HL-60/S4 treated with retinoic acid at 250 ng/mL for 4 days and 3 days (cell line): ENCODE data around the gene OPRM1.
"Not testable (repeated sequence)": the region's sequence is repeated elsewhere in the genome, so short reads cannot be mapped to it uniquely, and the experiment has no call there.

Experiments used
- in situ Hi-C: fragments of 300-500 bp; cut with MboI; formaldehyde crosslinking; loops from 2 replicates; pipeline ENCODE4 v1.7.0; 2022; ENCODE audit warnings: low sequenced_read_pairs

The OPRM1 gene

GRCh38 chr6:154201688-154202087, 162.6 kb downstream of the OPRM1 start:
- in situ Hi-C loops: not testable (repeated sequence)

DNA sequence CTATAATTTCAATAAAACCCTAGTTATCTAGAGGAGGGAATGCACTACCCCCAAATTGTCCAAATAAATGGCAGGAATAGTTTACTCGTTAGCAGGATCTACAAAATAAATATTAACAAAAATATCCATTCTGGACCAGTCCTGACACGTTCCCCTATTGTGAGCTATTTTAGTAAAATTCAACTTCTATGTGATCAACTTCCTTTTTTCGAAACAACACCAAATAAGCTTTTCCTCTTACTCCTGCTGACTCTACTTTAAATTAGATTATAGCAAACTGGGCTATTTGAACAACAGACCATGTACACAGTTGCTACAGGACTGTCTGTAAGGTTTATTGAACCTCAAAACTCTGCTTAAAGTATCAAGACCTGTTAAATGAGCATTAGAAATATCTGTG, 163.3 kb downstream of the OPRM1 start:
- in situ Hi-C loops: no loop called here

DNA sequence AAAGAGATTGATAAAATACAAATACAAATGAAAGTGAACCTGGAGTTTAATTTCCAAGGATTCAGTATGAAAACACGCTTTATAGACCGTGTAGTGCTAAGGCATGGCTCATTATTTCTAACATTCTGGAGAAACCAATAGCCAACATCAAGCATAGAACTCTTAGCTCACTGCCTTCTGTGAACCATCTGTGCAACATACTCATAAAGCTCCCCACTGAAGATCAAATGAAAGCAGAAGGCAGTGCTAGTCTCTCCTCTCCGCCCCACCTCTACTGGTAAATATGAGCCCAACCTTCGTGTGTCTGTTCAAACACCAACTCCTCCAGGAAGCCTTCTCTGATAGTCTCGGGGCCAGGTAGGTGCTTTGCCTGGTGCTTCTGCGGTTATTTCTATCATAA, 163.9 kb downstream of the OPRM1 start:
- in situ Hi-C loops: no loop called here

DNA sequence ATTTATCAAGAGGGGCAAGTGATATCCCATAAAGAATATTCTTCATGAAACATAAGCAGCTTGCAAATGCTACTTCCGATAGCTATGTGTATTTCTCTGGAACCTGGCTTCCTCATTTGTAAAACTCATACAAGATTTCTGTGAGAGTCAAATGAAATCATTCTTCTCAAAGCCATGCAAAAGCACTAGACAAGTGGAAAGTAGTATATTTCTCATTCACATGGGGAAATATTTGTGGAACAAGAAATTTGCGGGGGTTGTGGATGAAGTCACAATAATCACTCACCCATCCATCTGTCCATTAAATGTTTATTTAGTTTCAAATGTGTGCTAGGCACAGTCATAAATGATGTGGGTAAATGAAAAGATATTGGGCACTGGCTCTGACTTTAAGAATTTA, 167.1 kb downstream of the OPRM1 start:
- in situ Hi-C loops: no loop called here

DNA sequence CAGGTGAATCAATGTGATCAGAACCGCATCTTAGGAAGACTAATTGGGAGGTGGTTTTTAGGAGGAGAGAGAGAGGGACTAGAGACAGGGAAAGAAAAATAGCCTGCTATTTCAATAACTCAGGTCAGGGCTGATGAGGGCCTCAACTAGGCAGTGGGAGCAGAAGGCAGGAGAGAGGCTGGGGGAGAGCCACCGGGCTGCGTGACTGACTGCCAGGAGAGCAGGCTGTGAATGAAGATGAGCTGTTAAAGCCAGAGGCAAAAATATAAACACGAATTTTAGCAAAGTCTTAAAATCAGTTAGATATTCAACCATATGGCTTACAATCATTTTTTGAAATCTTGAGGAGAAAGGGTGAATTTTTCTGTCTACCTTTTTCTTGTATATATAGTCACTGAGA, 168.0 kb downstream of the OPRM1 start:
- in situ Hi-C loops: no loop called here

- in situ Hi-C loops: no loop called here
These were observed 170.5 kb downstream of the OPRM1 start for GRCh38 chr6:154209555-154209954.

DNA sequence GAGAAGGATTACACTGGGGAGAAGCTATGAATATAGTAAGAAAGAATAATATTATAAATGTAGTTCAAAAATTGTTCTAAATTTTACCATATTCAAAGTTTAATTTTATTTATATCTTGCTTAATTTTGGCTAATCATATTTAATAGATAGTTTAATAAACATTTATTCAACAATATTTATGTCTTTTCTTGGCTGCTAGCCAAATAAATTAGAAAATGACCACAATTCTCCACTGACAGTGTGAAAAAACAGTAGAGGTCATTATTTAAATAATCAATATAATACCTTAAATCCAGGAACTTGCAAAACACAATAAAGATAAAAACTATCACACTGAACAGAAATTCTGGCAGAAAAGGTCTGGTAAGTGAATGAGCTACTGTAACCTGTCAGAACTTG, 171.6 kb downstream of the OPRM1 start:
- in situ Hi-C loops: no loop called here

DNA sequence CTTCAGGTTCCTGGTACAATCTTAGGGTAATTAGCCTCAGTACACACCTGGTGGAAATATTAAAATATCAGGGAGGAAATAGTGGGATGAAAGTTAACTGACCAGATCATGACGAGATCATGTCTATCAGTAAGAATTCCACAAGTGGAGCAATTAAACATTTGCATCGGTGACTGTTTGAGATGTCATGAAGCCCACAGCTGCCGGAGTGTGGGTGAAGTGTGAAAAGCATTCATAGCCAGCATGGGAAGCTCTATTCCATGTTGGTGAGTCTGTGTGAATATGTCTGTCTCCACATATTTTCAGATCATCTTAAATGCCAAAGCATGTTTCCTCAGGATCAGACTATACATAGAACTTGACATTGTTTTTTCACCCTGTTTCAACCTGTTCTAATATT, 174.7 kb downstream of the OPRM1 start:
- in situ Hi-C loops: no loop called here

GRCh38 chr6:154218301-154218700, 179.3 kb downstream of the OPRM1 start:
- in situ Hi-C loops: no loop called here

- in situ Hi-C loops: no loop called here
These were observed 179.7 kb downstream of the OPRM1 start for GRCh38 chr6:154218787-154219186.

DNA sequence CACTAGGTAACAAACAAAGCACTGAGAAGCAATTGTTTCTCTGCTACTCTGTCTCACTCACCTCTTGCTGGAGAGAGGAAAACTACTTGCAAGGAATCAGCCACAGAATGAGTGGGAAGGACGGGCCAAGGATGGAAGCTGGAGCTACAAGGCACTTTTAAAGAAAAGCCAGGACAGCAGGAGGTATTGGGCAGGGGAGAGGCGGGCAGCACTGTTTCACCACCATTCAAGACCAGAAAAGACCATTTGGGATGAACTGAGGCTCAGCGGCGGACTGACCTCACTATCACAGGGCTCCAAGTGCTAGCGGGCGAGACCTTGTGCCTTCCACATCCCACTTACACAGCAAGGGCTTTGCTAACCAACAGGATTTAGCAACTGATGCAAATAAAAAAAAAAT, 180.2 kb downstream of the OPRM1 start:
- in situ Hi-C loops: no loop called here

DNA sequence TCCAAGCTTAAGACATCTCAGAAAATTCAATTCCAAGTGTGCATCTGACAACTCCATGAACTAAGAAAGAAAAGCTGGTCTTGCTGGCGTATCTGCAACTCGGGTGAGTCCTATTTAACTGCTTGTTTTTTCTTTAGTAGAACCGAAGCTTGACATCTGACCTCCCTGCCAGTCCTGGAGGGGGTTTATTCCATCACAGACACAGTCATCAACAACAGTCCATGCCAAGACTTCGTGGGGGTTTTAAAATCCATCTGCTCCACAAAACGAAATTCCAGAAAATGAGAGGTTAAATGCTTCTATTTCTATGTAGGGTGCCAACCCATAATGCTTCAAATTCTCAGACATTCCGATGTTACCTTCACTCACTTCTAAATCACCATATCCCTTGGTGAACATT, 183.7 kb downstream of the OPRM1 start:
- in situ Hi-C loops: no loop called here

DNA sequence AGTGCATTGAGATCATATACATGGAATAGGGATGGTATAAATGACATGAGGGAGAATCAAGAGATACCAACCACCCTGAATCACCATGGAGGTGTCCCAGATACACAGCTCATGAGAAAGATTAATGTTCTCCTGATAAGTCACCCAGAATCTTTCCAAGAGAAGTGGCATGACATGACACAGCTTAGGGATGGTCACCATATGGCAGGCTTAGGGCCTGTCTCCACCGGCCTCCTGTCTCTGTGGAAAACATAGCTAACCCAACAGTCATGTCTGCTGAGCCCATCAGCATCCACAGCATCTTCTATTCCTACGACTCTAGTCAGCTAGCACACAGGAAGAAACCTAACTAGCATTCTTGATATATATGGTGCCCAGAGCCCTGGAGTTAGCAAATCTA, 184.3 kb downstream of the OPRM1 start:
- in situ Hi-C loops: no loop called here

GRCh38 chr6:154226461-154226860, 187.4 kb downstream of the OPRM1 start:
- in situ Hi-C loops: no loop called here

DNA sequence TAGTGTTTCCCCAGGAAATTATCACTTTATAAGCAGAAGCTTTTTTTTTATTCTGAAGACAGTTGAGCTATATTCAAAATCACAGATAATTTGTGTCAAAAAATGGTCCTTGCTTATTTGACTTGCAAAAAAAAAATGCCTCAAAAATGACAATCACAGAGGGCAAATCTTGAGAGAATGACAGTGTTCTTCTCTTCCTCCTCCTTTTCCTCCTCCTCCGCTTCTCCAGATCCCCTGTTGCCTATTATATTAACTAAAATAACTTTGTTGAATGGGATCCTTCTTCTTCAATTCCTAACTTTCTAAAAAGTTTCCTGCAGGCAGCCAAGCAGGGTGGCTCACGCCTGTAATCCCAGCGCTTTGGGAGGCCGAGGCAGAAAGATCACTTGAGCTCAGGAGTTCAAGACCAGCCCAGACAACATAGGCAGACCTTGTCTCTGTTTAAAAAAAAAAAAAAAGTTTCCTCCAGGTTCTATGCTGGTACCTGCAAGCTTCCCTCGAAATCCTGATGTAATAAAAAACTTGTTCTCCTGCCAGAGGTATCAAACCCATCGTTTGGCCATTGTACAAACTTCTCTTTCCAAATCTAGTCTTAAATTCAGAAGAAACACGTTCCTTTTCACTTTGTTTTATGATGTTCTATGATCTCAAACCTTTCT, 189.0 kb downstream of the OPRM1 start:
- in situ Hi-C loops: no loop called here

GRCh38 chr6:154228521-154228905, 189.5 kb downstream of the OPRM1 start:
- in situ Hi-C loops: no loop called here

GRCh38 chr6:154229786-154230185, 190.7 kb downstream of the OPRM1 start:
- in situ Hi-C loops: no loop called here

DNA sequence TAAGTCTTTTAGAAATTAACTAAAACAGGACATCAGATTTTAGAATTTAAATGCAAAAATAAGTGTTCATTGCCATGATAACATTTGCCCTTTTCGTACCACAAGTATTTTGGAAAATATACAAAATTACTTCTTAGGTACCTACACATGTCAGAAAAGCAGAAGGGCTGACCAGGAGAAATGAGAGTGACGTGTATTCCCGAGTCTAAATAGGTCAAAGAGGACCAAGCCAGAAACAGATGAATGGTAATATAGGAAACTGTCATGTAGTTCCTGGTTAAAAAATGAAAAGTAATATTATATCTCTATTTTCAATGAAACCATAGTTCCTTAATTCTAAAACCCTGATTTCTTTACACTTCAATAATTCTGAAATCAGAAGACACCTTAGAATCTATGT, 191.4 kb downstream of the OPRM1 start:
- in situ Hi-C loops: no loop called here

DNA sequence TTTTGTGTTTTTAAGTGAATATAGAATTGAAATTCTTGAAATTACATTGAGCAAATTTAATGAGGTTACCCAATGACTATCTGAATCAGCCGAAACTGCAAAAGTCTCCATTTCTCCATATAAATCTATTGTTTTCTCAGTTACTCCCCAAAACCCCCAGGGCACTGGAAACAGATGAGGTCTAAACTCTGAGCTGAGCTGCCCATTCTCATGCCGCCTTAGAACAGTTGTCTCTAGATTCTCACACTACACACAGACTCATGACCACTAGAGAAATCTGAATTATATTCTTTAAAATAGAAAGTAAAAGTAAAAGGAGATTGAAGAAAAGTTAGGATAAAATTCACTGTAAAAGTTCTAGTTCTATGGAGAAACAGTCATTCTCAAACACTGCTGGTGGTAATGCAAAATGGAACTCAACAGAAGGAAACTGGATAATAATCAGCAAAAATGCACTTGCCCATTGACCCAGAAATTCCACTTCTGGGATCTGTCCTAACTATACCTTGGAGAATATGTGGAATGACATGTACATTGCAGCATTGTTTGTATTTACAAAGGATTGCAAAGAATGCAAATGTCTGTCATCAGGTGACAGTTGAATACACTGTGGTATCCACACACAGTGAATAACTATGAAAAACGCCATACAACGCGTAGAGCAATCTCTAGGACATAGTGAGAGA, 192.0 kb downstream of the OPRM1 start:
- in situ Hi-C loops: no loop called here

- in situ Hi-C loops: no loop called here
These were observed 193.2 kb downstream of the OPRM1 start for GRCh38 chr6:154232013-154232910.

DNA sequence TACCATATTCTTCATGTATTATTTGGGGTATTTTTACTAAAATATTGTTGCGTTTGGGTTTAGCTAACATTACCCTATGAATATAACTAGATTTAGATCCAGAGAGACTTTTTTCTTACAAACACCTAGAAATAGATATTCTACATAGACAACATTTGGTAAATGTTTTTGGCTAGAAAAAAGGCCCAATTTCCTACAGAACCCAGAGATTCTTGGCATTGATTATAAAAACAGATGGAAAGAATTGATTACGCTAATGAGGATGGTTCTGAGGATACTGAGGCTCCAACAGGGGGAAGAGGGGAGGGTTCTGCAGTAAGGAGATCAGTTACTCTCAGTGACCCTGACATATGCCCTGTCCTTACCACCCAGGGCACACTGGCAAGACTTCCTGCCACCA, 194.3 kb downstream of the OPRM1 start:
- in situ Hi-C loops: no loop called here
